BE2C (cell line): ENCODE data around the gene FAM181B.

Source experiments
- DNase-seq: peaks from one replicate; pipeline ENCODE4 v3.0.0-alpha.2; 2020
- H3K27me3 ChIP-seq: fragments of 250-450 bp; sonication (Bioruptor Pico); 2 replicates; pipeline ENCODE4 v1.5.1; 2020; ENCODE audit warnings: mild to moderate bottlenecking
- H3K36me3 ChIP-seq: fragments of 250-450 bp; sonication (Bioruptor Pico); 2 replicates; pipeline ENCODE4 v1.5.1; 2020; ENCODE audit warnings: mild to moderate bottlenecking
- H3K4me1 ChIP-seq: fragments of 250-450 bp; sonication (Bioruptor Pico); 2 replicates; pipeline ENCODE4 v1.5.1; 2020
- H3K4me3 ChIP-seq: 2 replicates; pipeline ENCODE4 v1.5.1; 2011; ENCODE audit warnings: low read depth, low read length
- H3K9me3 ChIP-seq: fragments of 250-450 bp; sonication (Bioruptor Pico); 2 replicates; pipeline ENCODE4 v1.5.1; 2020
- TF ChIP-seq, protein P1 (sequence below): IDR thresholded peaks from 2 replicates; pipeline ENCODE4 v1.5.1; 2012; ENCODE audit warnings: mild to moderate bottlenecking, low read depth, low read length

Gene FAM181B

DNA sequence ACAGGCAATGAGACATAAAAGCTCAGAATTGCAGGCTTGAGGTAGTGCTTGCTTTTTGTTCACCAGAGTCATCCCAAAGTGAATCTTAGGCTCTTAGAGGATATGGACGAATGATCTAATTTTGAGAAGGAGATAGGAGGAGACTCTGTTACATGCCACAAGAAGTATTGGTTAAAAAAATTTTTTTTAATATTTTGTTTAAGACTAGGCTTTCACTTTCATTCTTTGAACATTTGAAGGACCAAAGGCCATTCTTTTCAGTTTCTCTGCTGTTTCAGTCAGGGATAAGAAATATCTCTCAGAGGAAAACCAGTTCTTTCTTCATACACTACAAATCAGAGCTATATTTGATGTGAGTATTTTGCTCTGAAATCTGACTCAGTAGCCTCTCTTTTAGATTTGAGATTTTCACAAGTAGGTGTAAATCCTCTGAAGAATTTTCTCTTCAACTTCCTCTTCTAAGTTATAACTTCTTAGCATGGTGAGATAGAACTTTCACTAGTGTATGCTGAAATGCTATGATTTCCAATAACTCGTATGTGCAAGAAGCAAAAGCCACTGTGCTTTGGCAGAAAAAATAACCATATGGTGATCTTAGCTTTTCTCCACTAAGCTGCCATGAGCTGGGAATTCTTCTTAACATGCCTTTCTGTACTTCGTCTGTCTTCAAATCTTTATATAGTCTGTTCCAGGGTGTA, 24.1 kb upstream of the FAM181B start:
- Histone ChIP-seq H3K36me3 (no peaks in the 10 kb centered on the region), H3K4me3 (no peak overlapping the region), H3K9me3 (no peaks in the 10 kb centered on the region), H3K27me3 (no peaks in the 10 kb centered on the region), H3K4me1 (no peaks in the 10 kb centered on the region)
- no peak for DNase-seq
- TF ChIP-seq, protein P1, sequence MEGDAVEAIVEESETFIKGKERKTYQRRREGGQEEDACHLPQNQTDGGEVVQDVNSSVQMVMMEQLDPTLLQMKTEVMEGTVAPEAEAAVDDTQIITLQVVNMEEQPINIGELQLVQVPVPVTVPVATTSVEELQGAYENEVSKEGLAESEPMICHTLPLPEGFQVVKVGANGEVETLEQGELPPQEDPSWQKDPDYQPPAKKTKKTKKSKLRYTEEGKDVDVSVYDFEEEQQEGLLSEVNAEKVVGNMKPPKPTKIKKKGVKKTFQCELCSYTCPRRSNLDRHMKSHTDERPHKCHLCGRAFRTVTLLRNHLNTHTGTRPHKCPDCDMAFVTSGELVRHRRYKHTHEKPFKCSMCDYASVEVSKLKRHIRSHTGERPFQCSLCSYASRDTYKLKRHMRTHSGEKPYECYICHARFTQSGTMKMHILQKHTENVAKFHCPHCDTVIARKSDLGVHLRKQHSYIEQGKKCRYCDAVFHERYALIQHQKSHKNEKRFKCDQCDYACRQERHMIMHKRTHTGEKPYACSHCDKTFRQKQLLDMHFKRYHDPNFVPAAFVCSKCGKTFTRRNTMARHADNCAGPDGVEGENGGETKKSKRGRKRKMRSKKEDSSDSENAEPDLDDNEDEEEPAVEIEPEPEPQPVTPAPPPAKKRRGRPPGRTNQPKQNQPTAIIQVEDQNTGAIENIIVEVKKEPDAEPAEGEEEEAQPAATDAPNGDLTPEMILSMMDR = no peak

- no peaks in the 10 kb centered on the region for H3K9me3 ChIP-seq
- H3K4me1 ChIP-seq = no peaks in the 10 kb centered on the region
- DNase-seq = no peak
- TF ChIP-seq, protein P1 = no peak
- H3K27me3 ChIP-seq = no peaks in the 10 kb centered on the region
- H3K36me3 ChIP-seq = no peaks in the 10 kb centered on the region
- no peak overlapping the region for H3K4me3 ChIP-seq
Observed at GRCh38 chr11:82756765-82757639, 23.3 kb upstream of the FAM181B start.

DNA sequence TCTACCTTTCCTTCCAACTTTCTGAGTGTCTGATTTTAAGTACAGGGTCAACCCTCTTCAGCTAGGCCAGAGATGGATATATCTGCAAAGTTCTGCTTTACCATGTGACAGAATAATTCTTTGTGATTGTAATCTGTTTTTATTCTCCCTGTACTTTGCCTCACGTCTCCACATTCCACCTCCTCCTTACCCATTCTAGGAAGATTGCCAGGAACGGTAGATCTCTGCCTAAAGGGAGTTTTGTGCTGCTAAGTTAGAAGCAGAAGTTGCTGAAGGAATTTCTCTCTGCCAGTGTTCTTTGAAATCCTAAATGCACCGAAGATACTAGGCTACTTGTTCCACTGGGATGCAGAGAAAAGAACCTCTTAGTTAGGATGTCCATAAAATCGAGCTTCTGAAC, 20.7 kb upstream of the FAM181B start:
- Histone ChIP-seq H3K9me3 (no peaks in the 10 kb centered on the region), H3K4me1 (peaks cover 13% of the 10 kb centered on the region), H3K36me3 (no peaks in the 10 kb centered on the region), H3K4me3 (no peak overlapping the region), H3K27me3 (no peaks in the 10 kb centered on the region)
- TF ChIP-seq, protein P1 = no peak
- no peak for DNase-seq

DNA sequence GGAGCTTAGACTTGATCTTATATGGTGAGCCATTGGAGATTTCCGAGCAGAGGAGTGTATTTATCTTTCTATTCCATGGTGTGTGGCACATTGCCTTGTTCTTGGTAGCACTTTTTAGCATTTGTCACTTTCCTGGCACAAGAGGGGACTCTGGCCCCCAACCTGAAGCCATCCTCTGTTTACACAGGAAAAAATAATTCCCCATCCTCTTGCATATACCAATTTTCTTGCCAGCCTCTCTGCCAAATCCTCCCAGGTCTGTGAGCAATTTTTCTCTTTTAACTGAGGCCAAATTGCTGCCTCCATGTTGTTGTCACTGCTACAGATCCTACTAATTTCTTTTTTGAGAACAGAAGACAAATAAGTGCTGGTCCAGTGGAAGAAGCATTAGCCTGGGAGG, 20.3 kb upstream of the FAM181B start:
- Histone ChIP-seq H3K27me3 (no peaks in the 10 kb centered on the region), H3K4me3 (no peak overlapping the region), H3K9me3 (no peaks in the 10 kb centered on the region), H3K36me3 (no peaks in the 10 kb centered on the region), H3K4me1 (peaks cover 13% of the 10 kb centered on the region)
- TF ChIP-seq, protein P1 = no peak
- DNase-seq = no peak

DNA sequence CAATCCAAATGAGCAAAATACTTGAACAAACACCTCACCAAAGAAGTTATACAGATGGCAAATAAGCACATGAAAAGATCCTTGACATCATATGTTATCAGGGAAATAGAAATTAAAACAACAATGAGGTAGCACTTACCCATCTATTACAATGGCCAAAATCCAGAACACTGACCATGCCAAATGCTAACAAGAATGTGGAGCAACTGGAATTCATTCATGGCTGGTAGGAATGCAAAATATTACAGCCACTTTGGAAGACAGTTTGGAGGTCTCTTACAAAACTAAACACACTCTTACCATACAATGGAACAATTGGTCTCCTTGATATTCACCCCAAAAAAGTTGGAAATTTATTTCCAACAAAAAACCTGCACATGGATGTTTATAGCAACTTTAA, 19.1 kb upstream of the FAM181B start:
- H3K27me3 ChIP-seq = no peaks in the 10 kb centered on the region
- TF ChIP-seq, protein P1 = no peak
- H3K4me1 ChIP-seq = peaks cover 13% of the 10 kb centered on the region
- DNase-seq = no peak
- no peak overlapping the region for H3K4me3 ChIP-seq
- H3K9me3 ChIP-seq = no peaks in the 10 kb centered on the region
- H3K36me3 ChIP-seq = no peaks in the 10 kb centered on the region
